Hepatocyte (in vitro differentiated cells): Measurements from ENCODE around the gene STOM. TPM values are rescaled to one million over a fixed set of nuclear protein-coding genes. Genes with fewer than 3 reads are reported as not detected.

ENCODE experiments used
- DNase-seq: peaks from one replicate; pipeline ENCODE4 v3.0.0-alpha.2; 2016; ENCODE audit warnings: low spot score
- H2AFZ ChIP-seq: fragments of 200-600 bp; sonication (generic); 2 replicates; pipeline ENCODE4 v1.6.0; 2016; ENCODE audit warnings: antibody characterized with exemption, mild to moderate bottlenecking
- H3K27ac ChIP-seq: fragments of 200-600 bp; sonication (generic); 2 replicates; pipeline ENCODE4 v1.5.1; 2016; ENCODE audit warnings: mild to moderate bottlenecking
- H3K27me3 ChIP-seq: fragments of 200-600 bp; sonication (generic); 2 replicates; pipeline ENCODE4 v1.6.1; 2016
- H3K36me3 ChIP-seq: fragments of 200-600 bp; sonication (generic); replicated peaks from 2 replicates; pipeline ENCODE4 v1.5.1; 2016; ENCODE audit warnings: low read depth; ENCODE audit not compliant: insufficient read depth
- H3K4me1 ChIP-seq: fragments of 200-600 bp; sonication (generic); 2 replicates; pipeline ENCODE4 v1.5.1; 2016; ENCODE audit warnings: mild to moderate bottlenecking, moderate library complexity; ENCODE audit not compliant: insufficient read depth
- H3K4me2 ChIP-seq: fragments of 200-600 bp; sonication (generic); 2 replicates; pipeline ENCODE4 v1.6.0; 2016
- H3K4me3 ChIP-seq: fragments of 200-600 bp; sonication (generic); 2 replicates; pipeline ENCODE4 v1.5.1; 2016; ENCODE audit warnings: mild to moderate bottlenecking
- H3K79me2 ChIP-seq: fragments of 200-600 bp; sonication (generic); 2 replicates; pipeline ENCODE4 v1.6.0; 2017; ENCODE audit warnings: mild to moderate bottlenecking
- H3K9me2 ChIP-seq: fragments of 200-600 bp; sonication (generic); replicated peaks from 2 replicates; pipeline ENCODE4 v1.6.0; 2017; ENCODE audit warnings: mild to moderate bottlenecking; ENCODE audit not compliant: insufficient read depth
- H3K9me3 ChIP-seq: fragments of 200-600 bp; sonication (generic); 2 replicates; pipeline ENCODE4 v1.5.1; 2016; ENCODE audit warnings: low read depth, mild to moderate bottlenecking
- H4K20me1 ChIP-seq: fragments of 200-600 bp; sonication (generic); 2 replicates; pipeline ENCODE4 v1.6.0; 2016; ENCODE audit warnings: mild to moderate bottlenecking; ENCODE audit not compliant: insufficient read depth, poor library complexity, severe bottlenecking
- CTCF ChIP-seq: fragments of 200-600 bp; sonication (generic); IDR thresholded peaks from 2 replicates; pipeline ENCODE4 v1.5.1; 2016; ENCODE audit warnings: antibody characterized with exemption, mild to moderate bottlenecking; ENCODE audit not compliant: poor library complexity
- EZH2 ChIP-seq: fragments of 200-600 bp; sonication (generic); IDR thresholded peaks from 2 replicates; pipeline ENCODE4 v1.6.1; 2016; ENCODE audit warnings: antibody characterized with exemption, mild to moderate bottlenecking, borderline replicate concordance
- EZH2phosphoT487 ChIP-seq: fragments of 200-600 bp; sonication (generic); IDR thresholded peaks from one replicate; pipeline ENCODE4 v1.6.1; 2018; ENCODE audit warnings: antibody characterized with exemption, mild to moderate bottlenecking, low read depth, moderate library complexity; ENCODE audit not compliant: unreplicated experiment, severe bottlenecking
- WGBS: methylation state at CpG from one replicate; pipeline ENCODE4 v1.1.6; 2016; ENCODE audit warnings: low lambda C conversion rate; ENCODE audit errors: missing lambda C conversion rate; 5-methylcytosine and 5-hydroxymethylcytosine counted together
- polyA plus RNA-seq: library from polyadenylated mRNA; unstranded; fragments of >200 nt; fragmentation: Nextera tagmentation; extraction: Ambion mirVana; gene quantifications from 2 replicates; pipeline ENCODE4 v1.2.1, GENCODE V29; 2016
- total RNA-seq: library from RNA; depleted of rRNA; stranded (reverse); fragments of >200 nt; gene quantifications from 2 replicates; pipeline ENCODE4 v1.2.3, GENCODE V29; 2014

Gene STOM
- total and polyA plus RNA-seq, 2 experiments from 2014 or later, result 85.5 to 130 TPM

GRCh38 chr9:121364886-121365285 is 5.2 kb downstream of the STOM start:
- no peak overlapping the region for H2AFZ ChIP-seq
- H3K4me3 ChIP-seq, result no peak overlapping the region
- H3K36me3 ChIP-seq, result no peaks in the 10 kb centered on the region
- H3K79me2 ChIP-seq, result peaks cover 70% of the 10 kb centered on the region
- no peak for DNase-seq
- peaks cover 61% of the 10 kb centered on the region for H3K4me1 ChIP-seq
- H4K20me1 ChIP-seq, result no peaks in the 10 kb centered on the region
- H3K27ac ChIP-seq, result peak overlapping the region; percentile 85
- no peaks in the 10 kb centered on the region for H3K27me3 ChIP-seq
- no peaks in the 10 kb centered on the region for H3K9me2 ChIP-seq
- TF ChIP-seq CTCF (no peak), EZH2phosphoT487 (no peak)
- H3K9me3 ChIP-seq, result no peaks in the 10 kb centered on the region
- H3K4me2 ChIP-seq, result no peak overlapping the region

- peaks cover 73% of the 10 kb centered on the region for H3K79me2 ChIP-seq
- TF ChIP-seq EZH2phosphoT487 (no peak), CTCF (no peak), EZH2 (no peak)
- H3K9me3 ChIP-seq, result no peaks in the 10 kb centered on the region
- peak overlapping the region; percentile 47 for H3K4me2 ChIP-seq
- WGBS, result 62% methylated on average over 5 of the region's 5 CpGs
- no peak for DNase-seq
- peak overlapping the region; percentile 85 for H3K27ac ChIP-seq
- H3K4me3 ChIP-seq, result no peak overlapping the region
- H2AFZ ChIP-seq, result no peak overlapping the region
- H4K20me1 ChIP-seq, result no peaks in the 10 kb centered on the region
- H3K27me3 ChIP-seq, result no peaks in the 10 kb centered on the region
- no peaks in the 10 kb centered on the region for H3K9me2 ChIP-seq
- no peaks in the 10 kb centered on the region for H3K36me3 ChIP-seq
- peaks cover 64% of the 10 kb centered on the region for H3K4me1 ChIP-seq
Measured at GRCh38 chr9:121364077-121364476, 6.0 kb downstream of the STOM start.

- Histone ChIP-seq H3K9me3 (no peaks in the 10 kb centered on the region), H3K36me3 (no peaks in the 10 kb centered on the region), H3K4me1 (peaks cover 61% of the 10 kb centered on the region), H3K27ac (peak overlapping the region; percentile 85), H2AFZ (no peak overlapping the region), H3K9me2 (no peaks in the 10 kb centered on the region), H3K4me3 (no peak overlapping the region), H3K4me2 (peak overlapping the region; percentile 47), H3K27me3 (no peaks in the 10 kb centered on the region), H4K20me1 (no peaks in the 10 kb centered on the region), H3K79me2 (peaks cover 72% of the 10 kb centered on the region)
- WGBS, result 81% methylated on average over 1 of the region's 1 CpG
- DNase-seq, result no peak
- TF ChIP-seq CTCF (no peak), EZH2 (no peak), EZH2phosphoT487 (no peak)
Measured at GRCh38 chr9:121363622-121363961, 6.5 kb downstream of the STOM start.
